ENCODE results near the gene IZUMO1. TPM values are rescaled to one million over a fixed set of nuclear protein-coding genes. Genes with fewer than 3 reads are reported as not detected.
A peak's percentile ranks its signal among the peaks of the same experiment; 100 is the strongest.

The IZUMO1 gene
- total and polyA plus RNA-seq, 2 of the 13 experiments (the other 11 are each of a cell fraction or from before 2014, with no cell fraction given) = 0.07 to 0.22 TPM

GRCh38 chr19:48768994-48769713 is 22.4 kb upstream of the IZUMO1 start:
- 14% methylated on average over 11 of the region's 11 CpGs for WGBS (ENCODE audit: low lambda C conversion rate)
- peak; percentile 65 for FAIRE-seq
- ChIA-PET CTCF (ENCODE audit: low intra/inter-chr PET ratio, low total read pairs) (no interaction called here), POLR2A (interaction anchor here (0.8 to 3.1 kb wide), 9 partner anchors 10 to 150 kb away, joined by 3 to 30 read pairs (median 6); partner anchors contain the start of gene RPL18)
- Histone ChIP-seq H3K4me2 (ENCODE audit: low read depth, low read length) (peak overlapping the region; percentile 51), H3K9ac (ENCODE audit: insufficient read depth, low read depth, low read length) (no peak overlapping the region), H3K27ac (ENCODE audit: extremely low read length, insufficient read depth, low read length) (no peak overlapping the region), H3K27me3 (ENCODE audit: control insufficient read depth in 1 of 2, insufficient read depth in 2 of 2, low read length in 2 of 2) (no peaks in the 10 kb centered on the region), H3K36me3 (replicated peaks in 1 of 2; ENCODE audit: control insufficient read depth in 1 of 2, insufficient read depth in 2 of 2, low read length in 2 of 2) (no peaks in the 10 kb centered on the region), H3K9me3 (ENCODE audit: low read length) (no peaks in the 10 kb centered on the region), H3K79me2 (ENCODE audit: insufficient read depth, low read length) (no peaks in the 10 kb centered on the region), H4K20me1 (ENCODE audit: insufficient read depth, low read length) (no peaks in the 10 kb centered on the region), H3K4me1 (ENCODE audit: insufficient read depth, low read length) (peaks cover 59% of the 10 kb centered on the region), H2AFZ (ENCODE audit: low read length) (no peak overlapping the region), H3K4me3 (replicated peaks in 1 of 3; ENCODE audit: insufficient read depth in 1 of 3, low read depth in 2 of 3, low read length in 3 of 3) (peak overlapping the region in 1 of 3 experiments; percentile 18; a peak in 1 of 6 replicates)
- no TSS peak for BruUV-seq (replicated peaks)
- no peak; the same call in 2 of the 3 replicates for ATAC-seq
- intact Hi-C loops (cut with micrococcal nuclease; ENCODE audit: unreplicated experiment) (no loop called here), in situ Hi-C loops (cut with HindIII; ENCODE audit: extremely low pct_ligation_motif_present, low pct_unique_long_range_greater_than_20kb) (no loop called here)
- DNase-seq (ENCODE audit: low spot score) = peak; percentile 72
- TF ChIP-seq TFE3 (CRISPR knock-in tag; IDR thresholded peaks at IDR 0.05) (peak; percentile 45; the same call in 1 of the 2 replicates), THRA (CRISPR knock-in tag; IDR thresholded peaks at IDR 0.05; ENCODE audit: borderline replicate concordance) (0 out of 2 replicates have a peak, but pooled peaks have one; percentile 20), SMAD3 (CRISPR knock-in tag; IDR thresholded peaks at IDR 0.05) (no peak), SATB2 (CRISPR knock-in tag; IDR thresholded peaks at IDR 0.05) (no peak), ZNF510 (CRISPR knock-in tag; IDR thresholded peaks at IDR 0.05; ENCODE audit: low read depth) (no peak), MYNN (CRISPR knock-in tag; IDR thresholded peaks at IDR 0.05; ENCODE audit: low read depth) (no peak), ZNF337 (CRISPR knock-in tag; IDR thresholded peaks at IDR 0.05; ENCODE audit: borderline replicate concordance, low read depth) (no peak), ARHGAP35 (CRISPR knock-in tag; IDR thresholded peaks at IDR 0.05; ENCODE audit: borderline replicate concordance) (no peak), TSC22D2 (CRISPR knock-in tag; IDR thresholded peaks at IDR 0.05; ENCODE audit: borderline replicate concordance) (no peak), ZNF841 (CRISPR knock-in tag; IDR thresholded peaks at IDR 0.05; ENCODE audit: borderline replicate concordance) (no peak), FOXA3 (CRISPR knock-in tag; IDR thresholded peaks at IDR 0.05) (0 out of 2 replicates have a peak, but pooled peaks have one; percentile 26), ETS1 (CRISPR knock-in tag; IDR thresholded peaks at IDR 0.05) (no peak), GTF2F1 (IDR thresholded peaks at IDR 0.05; ENCODE audit: low read length) (no peak), GATA4 (IDR thresholded peaks at IDR 0.05; ENCODE audit: borderline replicate concordance, low read depth) (peak; percentile 20; the same call in 1 of the 2 replicates), NR3C1 (CRISPR knock-in tag; IDR thresholded peaks at IDR 0.05) (no peak), HNF4A (CRISPR knock-in tag; IDR thresholded peaks at IDR 0.05) (peak; percentile 13; the same call in 1 of the 2 replicates), HDAC2 (CRISPR knock-in tag; IDR thresholded peaks at IDR 0.05) (no peak)

Data from HepG2 (cell line).